Smooth muscle cell (in vitro differentiated cells): ENCODE data around the gene TRIP13. TPM values are rescaled to one million over a fixed set of nuclear protein-coding genes. Genes with fewer than 3 reads are reported as not detected.

ENCODE experiments used
- DNase-seq: peaks from one replicate; lab custom pipeline; 2025; ENCODE audit not compliant: unreplicated experiment; lab: John Stamatoyannopoulos, UW
- H2AFZ ChIP-seq: fragments of 200-600 bp; sonication (generic); 2 replicates; pipeline ENCODE4 v1.6.0; 2016; ENCODE audit warnings: antibody characterized with exemption, low read depth, mild to moderate bottlenecking
- H3F3A ChIP-seq: fragments of 200-600 bp; sonication (generic); 2 replicates; pipeline ENCODE4 v1.6.0; 2017; ENCODE audit warnings: antibody characterized with exemption, low read depth
- H3K27ac ChIP-seq: fragments of 200-600 bp; sonication (generic); 2 replicates; pipeline ENCODE4 v1.5.1; 2016; ENCODE audit warnings: low read depth, mild to moderate bottlenecking
- H3K27me3 ChIP-seq: fragments of 200-600 bp; sonication (generic); 2 replicates; pipeline ENCODE4 v1.6.1; 2016; ENCODE audit warnings: low read depth, mild to moderate bottlenecking
- H3K36me3 ChIP-seq: fragments of 200-600 bp; sonication (generic); 2 replicates; pipeline ENCODE4 v1.5.1; 2016; ENCODE audit warnings: low read depth
- H3K4me1 ChIP-seq: fragments of 200-600 bp; sonication (generic); 2 replicates; pipeline ENCODE4 v1.5.1; 2016; ENCODE audit warnings: low read depth
- H3K4me2 ChIP-seq: fragments of 200-600 bp; sonication (generic); 2 replicates; pipeline ENCODE4 v1.6.0; 2016; ENCODE audit warnings: mild to moderate bottlenecking
- H3K4me3 ChIP-seq: fragments of 200-600 bp; sonication (generic); 2 replicates; pipeline ENCODE4 v1.5.1; 2016; ENCODE audit warnings: mild to moderate bottlenecking
- H3K79me2 ChIP-seq: fragments of 200-600 bp; sonication (generic); 2 replicates; pipeline ENCODE4 v1.6.0; 2016; ENCODE audit warnings: low read depth, mild to moderate bottlenecking
- H3K9ac ChIP-seq: fragments of 200-600 bp; sonication (generic); 2 replicates; pipeline ENCODE4 v1.6.0; 2016; ENCODE audit warnings: low read depth
- H3K9me3 ChIP-seq: fragments of 200-600 bp; sonication (generic); replicated peaks from 2 replicates; pipeline ENCODE4 v1.5.1; 2016; ENCODE audit warnings: low read depth
- H4K20me1 ChIP-seq: fragments of 200-600 bp; sonication (generic); 2 replicates; pipeline ENCODE4 v1.6.0; 2016; ENCODE audit warnings: low read depth
- WGBS: methylation state at CpG from one replicate; pipeline ENCODE4 v1.1.7; 2016; ENCODE audit warnings: low lambda C conversion rate; 5-methylcytosine and 5-hydroxymethylcytosine counted together
- polyA plus RNA-seq: library from polyadenylated mRNA; unstranded; fragments of >200 nt; fragmentation: Nextera tagmentation; extraction: Ambion mirVana; gene quantifications from 2 replicates; pipeline ENCODE4 v1.2.1, GENCODE V29; 2016
- total RNA-seq: library from RNA; depleted of rRNA; stranded (reverse); fragments of >200 nt; gene quantifications from 2 replicates; pipeline ENCODE4 v1.2.3, GENCODE V29; 2014
- TF ChIP-seq, protein P1 (sequence below): fragments of 200-600 bp; sonication (generic); IDR thresholded peaks from 2 replicates; pipeline ENCODE4 v1.5.1; 2017; ENCODE audit warnings: borderline replicate concordance, mild to moderate bottlenecking, antibody characterized with exemption; ENCODE audit not compliant: insufficient read depth, poor library complexity, severe bottlenecking

The TRIP13 gene
- total and polyA plus RNA-seq, 2 experiments from 2014 or later: 8.4 to 12.0 TPM

GRCh38 chr5:903756-904096 is 11.0 kb downstream of the TRIP13 start:
- no peaks in the 10 kb centered on the region for H3K36me3 ChIP-seq
- WGBS: 99% methylated on average over 6 of the region's 6 CpGs
- no peaks in the 10 kb centered on the region for H3K27me3 ChIP-seq
- no peaks in the 10 kb centered on the region for H3K79me2 ChIP-seq
- no peaks in the 10 kb centered on the region for H3F3A ChIP-seq
- no peaks in the 10 kb centered on the region for H3K4me1 ChIP-seq
- no peak for DNase-seq
- H3K4me3 ChIP-seq: no peak overlapping the region
- H3K4me2 ChIP-seq: no peak overlapping the region
- no peaks in the 10 kb centered on the region for H4K20me1 ChIP-seq
- no peak overlapping the region for H3K27ac ChIP-seq
- no peak overlapping the region for H2AFZ ChIP-seq
- H3K9me3 ChIP-seq: no peaks in the 10 kb centered on the region
- TF ChIP-seq, protein P1, sequence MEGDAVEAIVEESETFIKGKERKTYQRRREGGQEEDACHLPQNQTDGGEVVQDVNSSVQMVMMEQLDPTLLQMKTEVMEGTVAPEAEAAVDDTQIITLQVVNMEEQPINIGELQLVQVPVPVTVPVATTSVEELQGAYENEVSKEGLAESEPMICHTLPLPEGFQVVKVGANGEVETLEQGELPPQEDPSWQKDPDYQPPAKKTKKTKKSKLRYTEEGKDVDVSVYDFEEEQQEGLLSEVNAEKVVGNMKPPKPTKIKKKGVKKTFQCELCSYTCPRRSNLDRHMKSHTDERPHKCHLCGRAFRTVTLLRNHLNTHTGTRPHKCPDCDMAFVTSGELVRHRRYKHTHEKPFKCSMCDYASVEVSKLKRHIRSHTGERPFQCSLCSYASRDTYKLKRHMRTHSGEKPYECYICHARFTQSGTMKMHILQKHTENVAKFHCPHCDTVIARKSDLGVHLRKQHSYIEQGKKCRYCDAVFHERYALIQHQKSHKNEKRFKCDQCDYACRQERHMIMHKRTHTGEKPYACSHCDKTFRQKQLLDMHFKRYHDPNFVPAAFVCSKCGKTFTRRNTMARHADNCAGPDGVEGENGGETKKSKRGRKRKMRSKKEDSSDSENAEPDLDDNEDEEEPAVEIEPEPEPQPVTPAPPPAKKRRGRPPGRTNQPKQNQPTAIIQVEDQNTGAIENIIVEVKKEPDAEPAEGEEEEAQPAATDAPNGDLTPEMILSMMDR: no peak
- H3K9ac ChIP-seq: no peak overlapping the region

GRCh38 chr5:905139-905642 is 12.5 kb downstream of the TRIP13 start:
- Histone ChIP-seq H3K79me2 (no peaks in the 10 kb centered on the region), H3K4me2 (no peak overlapping the region), H3K9ac (no peak overlapping the region), H3K9me3 (no peaks in the 10 kb centered on the region), H4K20me1 (no peaks in the 10 kb centered on the region), H3K36me3 (no peaks in the 10 kb centered on the region), H2AFZ (no peak overlapping the region), H3F3A (no peaks in the 10 kb centered on the region), H3K27ac (no peak overlapping the region), H3K4me1 (no peaks in the 10 kb centered on the region), H3K27me3 (no peaks in the 10 kb centered on the region), H3K4me3 (no peak overlapping the region)
- DNase-seq: no peak
- WGBS: 96% methylated on average over 12 of the region's 12 CpGs
- TF ChIP-seq, protein P1: no peak

DNA sequence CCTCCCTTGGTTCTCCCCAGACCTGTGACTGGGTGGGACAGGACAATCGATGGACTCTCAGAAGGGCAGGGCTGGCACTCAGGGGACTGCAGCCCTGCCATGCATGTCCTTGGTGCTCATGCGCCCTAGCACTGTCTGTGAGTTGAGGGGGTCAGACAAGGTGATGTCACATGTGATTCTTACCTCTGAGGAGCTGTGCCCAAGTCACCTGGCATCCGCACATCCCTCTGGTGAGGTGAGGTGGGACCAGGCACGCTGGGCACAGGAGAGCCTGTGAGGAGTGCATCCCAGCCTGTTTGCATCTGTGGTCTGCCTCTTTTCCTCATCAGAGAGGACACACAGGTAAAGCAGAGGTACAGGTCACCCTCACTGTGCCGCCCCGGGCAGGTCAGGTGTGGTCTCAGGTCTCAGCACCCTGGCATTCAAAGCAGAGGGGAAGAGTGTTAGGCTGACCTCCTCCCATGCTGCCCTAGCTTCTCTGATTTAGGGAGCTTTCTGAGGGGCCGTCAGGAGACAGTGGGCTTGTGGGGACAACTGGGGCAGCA is 14.8 kb downstream of the TRIP13 start:
- no peak overlapping the region for H2AFZ ChIP-seq
- no peaks in the 10 kb centered on the region for H3K4me1 ChIP-seq
- H3K9me3 ChIP-seq: no peaks in the 10 kb centered on the region
- no peaks in the 10 kb centered on the region for H3K36me3 ChIP-seq
- H3K9ac ChIP-seq: no peak overlapping the region
- H4K20me1 ChIP-seq: no peaks in the 10 kb centered on the region
- H3K4me2 ChIP-seq: no peak overlapping the region
- WGBS: 97% methylated on average over 7 of the region's 7 CpGs
- no peak for DNase-seq
- no peaks in the 10 kb centered on the region for H3K27me3 ChIP-seq
- TF ChIP-seq, protein P1: no peak
- H3K4me3 ChIP-seq: no peak overlapping the region
- H3K79me2 ChIP-seq: no peaks in the 10 kb centered on the region
- no peaks in the 10 kb centered on the region for H3F3A ChIP-seq
- no peak overlapping the region for H3K27ac ChIP-seq

- no peak overlapping the region for H3K9ac ChIP-seq
- H3K4me2 ChIP-seq: no peak overlapping the region
- H3K4me1 ChIP-seq: peaks cover 4% of the 10 kb centered on the region
- H2AFZ ChIP-seq: no peak overlapping the region
- H3K9me3 ChIP-seq: no peaks in the 10 kb centered on the region
- H3K4me3 ChIP-seq: no peak overlapping the region
- no peaks in the 10 kb centered on the region for H3F3A ChIP-seq
- no peaks in the 10 kb centered on the region for H3K36me3 ChIP-seq
- no peaks in the 10 kb centered on the region for H3K79me2 ChIP-seq
- H4K20me1 ChIP-seq: no peaks in the 10 kb centered on the region
- no peak for DNase-seq
- no peak overlapping the region for H3K27ac ChIP-seq
- over 99% methylated on average over 16 of the region's 16 CpGs for WGBS
- H3K27me3 ChIP-seq: no peaks in the 10 kb centered on the region
- TF ChIP-seq, protein P1: no peak
Measured at GRCh38 chr5:908172-908571, 15.5 kb downstream of the TRIP13 start.
